ENCODE measurements around the gene ATP2C2.
"Not testable (repeated sequence)": the region's sequence is repeated elsewhere in the genome, so short reads cannot be mapped to it uniquely, and the experiment has no call there.

Gene ATP2C2

GRCh38 chr16:84403435-84403834 is 35.1 kb downstream of the ATP2C2 start:
- not testable (repeated sequence) for DNase-seq

DNA sequence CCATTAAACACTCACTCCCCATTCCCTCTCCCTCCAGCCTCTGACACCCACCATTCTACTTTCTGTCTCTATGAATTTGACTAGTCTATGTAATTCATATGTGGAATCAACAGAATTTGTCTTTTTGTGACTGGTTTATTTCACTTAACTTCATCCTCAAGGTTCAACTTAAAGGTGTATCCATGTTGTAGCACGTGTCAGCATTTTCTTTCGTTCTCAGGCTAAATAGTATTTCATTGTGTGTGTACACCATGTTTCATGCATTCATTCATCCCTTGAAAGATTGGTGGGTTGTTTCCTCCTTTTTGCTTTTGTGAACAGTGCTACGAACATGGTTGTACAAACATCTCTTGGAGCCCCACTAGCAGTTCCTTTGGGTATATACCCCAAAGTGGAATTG is 36.0 kb downstream of the ATP2C2 start:
- DNase-seq = no peak

GRCh38 chr16:84404936-84405639 is 36.8 kb downstream of the ATP2C2 start:
- DNase-seq = no peak

DNA sequence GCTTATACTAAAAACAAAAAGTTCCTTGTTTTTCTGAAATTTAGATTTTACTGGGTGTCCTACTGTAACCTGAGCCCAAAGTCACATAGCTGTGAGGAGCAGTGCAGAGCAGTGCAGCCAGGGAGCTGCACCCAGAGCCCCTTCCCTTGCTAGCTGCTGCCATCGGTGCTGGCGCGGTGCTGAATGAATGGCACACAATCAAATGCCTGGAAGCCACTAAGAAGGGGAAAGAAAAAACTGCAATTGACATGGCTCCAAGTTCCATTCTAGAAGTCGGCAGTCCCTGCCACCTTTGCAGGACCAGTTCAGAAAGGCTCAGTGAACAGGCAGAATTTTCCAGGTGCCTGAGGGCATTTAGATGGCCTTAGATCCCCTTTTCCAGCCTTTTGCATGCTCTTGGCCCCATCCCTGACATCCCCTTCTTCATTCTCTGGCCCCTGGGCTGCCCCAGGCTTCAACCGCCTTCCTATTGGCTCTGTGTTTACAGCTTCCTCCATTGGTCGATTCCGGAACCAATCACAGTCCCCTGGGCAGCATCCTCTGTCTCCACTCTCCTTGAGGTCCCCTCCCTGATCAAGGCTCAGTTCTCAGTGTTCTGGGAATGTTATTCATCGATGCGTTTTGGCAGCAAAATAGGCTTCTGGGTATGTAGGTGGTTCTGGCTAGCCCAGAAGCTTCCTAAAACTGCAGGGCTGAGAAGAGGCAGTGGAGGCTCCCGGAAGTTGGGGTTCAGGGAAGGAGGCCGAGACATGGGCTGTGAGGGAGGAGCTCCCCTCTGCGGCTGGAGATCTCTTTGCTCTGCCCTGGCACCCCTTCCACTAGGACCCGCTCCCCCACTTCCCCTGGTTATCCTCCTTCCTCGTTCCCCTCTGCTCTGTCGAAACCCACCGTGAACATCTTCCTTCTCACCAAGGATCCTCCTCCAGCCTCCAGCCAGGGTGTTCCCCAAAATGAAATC is 37.9 kb downstream of the ATP2C2 start:
- no peak for DNase-seq

GRCh38 chr16:84407588-84408313 is 39.4 kb downstream of the ATP2C2 start:
- no peak for DNase-seq

DNA sequence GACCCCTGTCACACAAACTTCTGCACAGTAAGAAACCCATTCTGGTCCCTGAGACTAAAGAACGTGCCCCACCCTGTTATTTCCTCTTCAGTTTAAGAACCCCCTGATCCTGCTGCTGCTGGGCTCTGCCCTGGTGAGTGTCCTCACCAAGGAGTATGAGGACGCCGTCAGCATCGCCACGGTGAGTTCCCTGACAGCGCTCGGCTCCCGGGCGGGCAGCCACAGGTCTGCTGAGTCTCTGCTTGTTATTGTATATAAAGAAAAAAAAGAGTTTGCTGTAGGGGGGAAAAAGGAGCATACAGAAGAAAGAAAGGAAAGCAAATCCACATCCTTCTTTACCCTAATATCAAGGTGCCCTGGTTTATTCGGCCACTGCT is 40.0 kb downstream of the ATP2C2 start:
- DNase-seq = no peak

DNA sequence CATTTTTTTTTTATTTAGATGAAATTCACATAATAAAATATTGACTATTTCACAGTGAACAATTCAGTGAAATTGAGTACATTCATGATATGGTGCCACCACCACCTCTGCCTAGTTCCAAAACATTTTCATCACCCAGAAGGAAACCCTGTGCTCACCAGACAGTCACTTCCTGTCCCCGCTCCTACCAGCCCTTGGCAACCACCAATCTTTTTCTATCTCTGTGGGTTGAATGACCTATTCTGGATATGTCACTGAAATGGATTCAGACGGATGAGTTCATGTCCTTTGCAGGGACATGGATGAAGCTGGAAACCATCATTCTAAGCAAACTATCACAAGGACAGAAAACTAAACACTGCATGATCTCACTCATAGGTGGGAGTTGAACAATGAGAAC is 40.5 kb downstream of the ATP2C2 start:
- DNase-seq = no peak

GRCh38 chr16:84410361-84411138 is 42.2 kb downstream of the ATP2C2 start:
- DNase-seq = no peak

DNA sequence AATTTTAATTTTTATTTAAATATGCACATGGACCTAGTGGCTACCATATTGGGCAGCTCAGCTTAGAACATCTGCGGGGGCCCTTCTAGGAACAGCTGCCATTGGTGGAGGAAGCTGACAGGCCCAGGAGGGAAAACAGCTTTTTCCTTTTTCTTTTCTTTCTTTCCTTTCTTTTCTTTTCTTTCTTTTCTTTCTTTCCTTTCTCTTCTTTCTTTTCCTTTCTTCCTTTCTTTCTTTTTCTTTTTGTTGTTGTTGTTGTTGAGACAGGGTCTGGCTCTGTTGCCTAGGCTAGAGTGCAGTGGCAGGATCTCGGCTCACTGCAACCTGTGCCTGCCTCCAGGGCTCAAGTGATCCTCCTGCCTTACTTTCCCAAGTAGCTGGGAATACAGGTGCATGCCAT is 43.4 kb downstream of the ATP2C2 start:
- no peak for DNase-seq

DNA sequence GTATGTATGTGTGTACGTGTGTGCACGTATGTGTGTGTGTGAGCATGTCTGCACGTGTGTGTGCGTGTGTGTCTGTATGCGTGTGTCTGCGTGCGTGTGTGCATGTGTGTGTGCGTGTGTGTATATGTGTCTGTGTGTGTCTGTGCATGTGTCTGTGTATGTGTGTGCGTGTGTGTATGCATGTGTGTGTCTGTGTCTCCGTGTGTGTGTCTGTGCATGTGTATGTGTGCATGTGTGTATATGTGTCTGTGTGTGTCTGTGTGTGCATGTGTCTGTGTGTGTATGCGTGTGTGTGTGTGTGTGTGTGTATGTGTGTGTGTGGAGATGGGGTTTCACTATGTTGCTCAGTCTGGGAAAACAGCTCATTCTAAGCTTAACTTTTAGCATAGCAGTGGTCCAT is 43.9 kb downstream of the ATP2C2 start:
- DNase-seq = no peak

- DNase-seq = no peak
These were observed 45.1 kb downstream of the ATP2C2 start for GRCh38 chr16:84413244-84414004.

GRCh38 chr16:84414789-84415326 is 46.5 kb downstream of the ATP2C2 start:
- no peak for DNase-seq

- DNase-seq = no peak
These were observed 48.3 kb downstream of the ATP2C2 start for GRCh38 chr16:84416407-84417321.

DNA sequence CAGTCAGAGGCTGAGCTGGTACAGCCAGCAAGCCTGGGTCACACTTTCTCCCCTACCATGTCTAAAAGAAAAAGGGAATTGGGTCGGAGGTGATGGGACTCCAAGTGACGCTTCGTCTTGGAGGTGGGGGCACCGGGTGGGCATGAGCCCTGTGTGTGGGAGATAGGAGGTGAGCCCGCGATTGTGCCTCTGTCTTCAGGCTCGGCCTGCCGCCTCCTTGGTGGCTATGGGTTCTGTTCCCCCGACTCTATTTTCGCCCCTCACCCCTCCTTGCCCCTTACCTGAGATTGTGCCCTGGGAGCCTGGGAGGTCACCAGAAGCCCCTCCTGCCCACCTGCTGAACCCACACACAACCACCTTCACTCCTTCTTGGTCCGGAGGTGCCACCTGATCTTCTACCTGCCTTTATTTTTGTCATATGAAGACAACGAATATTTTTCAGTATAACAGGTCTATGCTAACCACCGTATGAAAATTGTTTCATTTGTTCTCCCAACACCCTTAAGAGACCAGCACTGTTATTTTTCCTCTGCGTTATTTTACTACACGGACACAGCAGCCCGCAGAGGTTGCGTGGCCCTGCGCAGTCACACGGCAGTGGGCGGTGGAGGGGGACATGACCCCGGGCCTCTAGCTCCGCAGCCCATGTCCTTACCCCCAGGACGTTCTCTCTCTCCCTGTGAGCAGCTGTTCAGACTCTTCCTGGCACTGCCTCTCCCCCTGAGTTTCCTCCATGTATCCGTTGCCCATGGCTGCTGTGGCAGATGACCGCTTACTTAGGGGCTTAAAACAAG is 49.9 kb downstream of the ATP2C2 start:
- no peak for DNase-seq

DNA sequence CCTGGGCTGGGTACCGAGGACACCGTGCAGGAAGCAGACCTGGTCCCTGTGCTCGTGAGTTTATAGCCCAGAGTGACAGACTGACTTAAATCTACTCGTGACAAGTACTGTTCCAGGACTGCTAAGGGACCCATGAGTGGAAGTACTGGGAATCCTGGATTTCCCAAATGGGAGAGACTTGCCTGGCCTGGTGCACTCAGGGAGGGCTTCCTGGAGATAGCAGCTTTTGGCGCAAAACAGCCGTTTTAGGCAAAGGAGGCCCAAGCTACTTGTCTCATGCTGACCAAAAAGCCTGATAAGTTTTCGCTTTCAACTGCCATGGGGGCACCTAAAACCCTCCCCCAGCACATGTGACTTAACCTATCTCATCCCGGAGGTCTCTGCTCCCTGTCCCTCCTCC is 51.4 kb downstream of the ATP2C2 start:
- no peak for DNase-seq

DNA sequence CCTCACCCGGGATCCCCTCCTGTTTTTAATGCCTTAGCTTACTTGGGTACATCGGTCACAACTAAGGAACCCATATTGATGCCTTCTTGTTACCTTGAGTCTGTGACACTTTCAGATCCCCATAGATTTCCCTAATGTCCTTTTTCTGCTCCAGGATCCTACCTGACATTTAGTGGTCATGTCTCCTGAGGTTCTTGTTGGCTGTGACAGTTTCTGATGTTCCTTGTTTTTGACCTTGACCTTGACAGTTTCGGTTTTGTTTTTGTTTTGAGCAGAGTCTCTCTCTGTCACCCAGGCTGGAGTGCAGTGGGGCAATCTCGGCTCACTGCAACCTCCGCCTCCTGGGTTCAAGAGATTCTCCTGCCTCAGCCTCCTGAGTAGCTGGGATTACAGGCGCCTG is 52.2 kb downstream of the ATP2C2 start:
- not testable (repeated sequence) for DNase-seq

DNA sequence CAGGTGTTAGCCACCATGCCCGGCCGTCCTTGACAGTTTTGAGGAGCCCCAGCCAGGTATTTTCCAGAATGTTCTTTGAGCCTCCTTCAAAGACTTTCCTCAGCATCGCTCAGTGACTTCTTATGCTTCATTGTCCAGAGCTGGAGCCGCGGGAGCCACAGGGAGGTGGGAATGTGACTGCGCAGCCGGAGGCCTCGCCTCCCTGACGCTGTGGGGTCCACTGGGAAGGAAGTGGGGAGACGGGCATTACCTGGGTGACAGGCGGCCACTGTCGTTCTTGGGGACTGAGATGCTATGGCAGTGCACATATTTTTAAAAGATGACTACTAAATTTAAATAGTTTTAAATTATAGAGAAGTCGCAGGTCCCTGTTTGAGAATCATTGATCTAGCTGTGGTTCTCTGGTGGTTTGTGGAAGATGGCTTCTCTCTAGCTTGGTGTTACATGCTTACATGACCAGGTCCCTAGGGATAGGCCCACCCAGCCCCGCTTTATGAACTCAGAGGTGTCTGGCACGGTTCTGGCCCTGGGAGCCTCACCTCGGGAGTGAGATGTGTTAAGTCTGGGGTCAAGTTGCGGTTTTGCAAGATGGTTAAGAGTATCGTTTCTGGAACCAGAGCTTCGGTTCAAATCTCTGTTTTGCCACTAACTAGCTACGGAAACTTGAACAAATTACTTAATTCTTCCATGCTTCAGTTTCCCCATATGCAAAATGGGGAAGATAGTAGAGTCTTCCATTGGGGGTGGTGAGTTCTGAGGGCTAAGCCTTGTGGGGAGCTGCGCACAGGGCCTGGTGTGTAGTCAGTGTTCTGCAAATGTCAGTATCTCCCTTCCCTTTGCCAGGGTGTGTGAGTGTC is 53.0 kb downstream of the ATP2C2 start:
- DNase-seq = no peak

- no peak for DNase-seq
These were observed 53.5 kb downstream of the ATP2C2 start for GRCh38 chr16:84421938-84422220.

GRCh38 chr16:84423416-84423837 is 55.1 kb downstream of the ATP2C2 start:
- DNase-seq = peak; percentile 7
